Measurements from ENCODE around the gene PLCD3. TPM values are rescaled to one million over a fixed set of nuclear protein-coding genes. Genes with fewer than 3 reads are reported as not detected.
"Not testable (repeated sequence)": the region's sequence is repeated elsewhere in the genome, so short reads cannot be mapped to it uniquely, and the experiment has no call there.

The PLCD3 gene
- total and polyA plus RNA-seq, 2 donors: 0.66 to 9.1 TPM

- H3K27ac ChIP-seq (ENCODE audit: low read depth in 1 of 2, low read length in 1 of 2): no peak overlapping the region
- peaks cover 10 to 16% of the 10 kb centered on the region in 2 donors for H3K4me1 ChIP-seq (ENCODE audit: control insufficient read depth in 2 of 2, insufficient read depth in 2 of 2, low read length in 2 of 2)
- 94% methylated on average over 10 of the region's 10 CpGs for WGBS
- H3K27me3 ChIP-seq (ENCODE audit: control insufficient read depth in 2 of 2, insufficient read depth in 1 of 2, low read length in 1 of 2): peaks cover 8 to 32% of the 10 kb centered on the region in 2 donors
- DNase-seq (ENCODE audit: low read depth in 6 of 9, low spot score in 9 of 9): no peak
- H3K4me3 ChIP-seq (ENCODE audit: low read length in 2 of 2): no peak overlapping the region
- no peaks in the 10 kb centered on the region for H3K36me3 ChIP-seq (ENCODE audit: control insufficient read depth in 2 of 2, insufficient read depth in 2 of 2, low read length in 1 of 2)
- peaks cover 0 to 5% of the 10 kb centered on the region in 2 donors for H3K9me3 ChIP-seq (ENCODE audit: control insufficient read depth in 2 of 2, insufficient read depth in 1 of 2, low read length in 1 of 2)
Measured at GRCh38 chr17:45129426-45129939, 2.8 kb downstream of the PLCD3 start.

GRCh38 chr17:45128989-45129388, 3.3 kb downstream of the PLCD3 start:
- H3K36me3 ChIP-seq (ENCODE audit: control insufficient read depth in 2 of 2, insufficient read depth in 2 of 2, low read length in 1 of 2): no peaks in the 10 kb centered on the region
- H3K9me3 ChIP-seq (ENCODE audit: control insufficient read depth in 2 of 2, insufficient read depth in 1 of 2, low read length in 1 of 2): peaks cover 0 to 5% of the 10 kb centered on the region in 2 donors
- H3K4me3 ChIP-seq (ENCODE audit: low read length in 2 of 2): no peak overlapping the region
- H3K27ac ChIP-seq (ENCODE audit: low read depth in 1 of 2, low read length in 1 of 2): no peak overlapping the region
- WGBS: over 99% methylated on average over 2 of the region's 2 CpGs
- peaks cover 8 to 32% of the 10 kb centered on the region in 2 donors for H3K27me3 ChIP-seq (ENCODE audit: control insufficient read depth in 2 of 2, insufficient read depth in 1 of 2, low read length in 1 of 2)
- H3K4me1 ChIP-seq (ENCODE audit: control insufficient read depth in 2 of 2, insufficient read depth in 2 of 2, low read length in 2 of 2): peaks cover 10 to 16% of the 10 kb centered on the region in 2 donors
- no peak for DNase-seq (ENCODE audit: low read depth in 6 of 9, low spot score in 9 of 9)

GRCh38 chr17:45128331-45128730, 4.0 kb downstream of the PLCD3 start:
- no peak overlapping the region for H3K4me3 ChIP-seq (ENCODE audit: low read length in 2 of 2)
- H3K9me3 ChIP-seq (ENCODE audit: control insufficient read depth in 2 of 2, insufficient read depth in 1 of 2, low read length in 1 of 2): peaks cover 0 to 5% of the 10 kb centered on the region in 2 donors
- WGBS: 90% methylated on average over 5 of the region's 5 CpGs
- no peak overlapping the region for H3K27ac ChIP-seq (ENCODE audit: low read depth in 1 of 2, low read length in 1 of 2)
- DNase-seq (ENCODE audit: low read depth in 6 of 9, low spot score in 9 of 9): no peak
- H3K27me3 ChIP-seq (ENCODE audit: control insufficient read depth in 2 of 2, insufficient read depth in 1 of 2, low read length in 1 of 2): peaks cover 8 to 35% of the 10 kb centered on the region in 2 donors
- H3K4me1 ChIP-seq (ENCODE audit: control insufficient read depth in 2 of 2, insufficient read depth in 2 of 2, low read length in 2 of 2): peaks cover 10 to 15% of the 10 kb centered on the region in 2 donors
- H3K36me3 ChIP-seq (ENCODE audit: control insufficient read depth in 2 of 2, insufficient read depth in 2 of 2, low read length in 1 of 2): no peaks in the 10 kb centered on the region

GRCh38 chr17:45127548-45128300, 4.6 kb downstream of the PLCD3 start:
- no peak for DNase-seq (ENCODE audit: low read depth in 6 of 9, low spot score in 9 of 9)
- H3K4me1 ChIP-seq (ENCODE audit: control insufficient read depth in 2 of 2, insufficient read depth in 2 of 2, low read length in 2 of 2): peaks cover 6 to 9% of the 10 kb centered on the region in 2 donors
- H3K9me3 ChIP-seq (ENCODE audit: control insufficient read depth in 2 of 2, insufficient read depth in 1 of 2, low read length in 1 of 2): peaks cover 0 to 3% of the 10 kb centered on the region in 2 donors
- H3K27ac ChIP-seq (ENCODE audit: low read depth in 1 of 2, low read length in 1 of 2): no peak overlapping the region
- H3K4me3 ChIP-seq (ENCODE audit: low read length in 2 of 2): no peak overlapping the region
- no peaks in the 10 kb centered on the region for H3K36me3 ChIP-seq (ENCODE audit: control insufficient read depth in 2 of 2, insufficient read depth in 2 of 2, low read length in 1 of 2)
- 89% methylated on average over 20 of the region's 20 CpGs for WGBS
- H3K27me3 ChIP-seq (ENCODE audit: control insufficient read depth in 2 of 2, insufficient read depth in 1 of 2, low read length in 1 of 2): peaks cover 8 to 31% of the 10 kb centered on the region in 2 donors

DNA sequence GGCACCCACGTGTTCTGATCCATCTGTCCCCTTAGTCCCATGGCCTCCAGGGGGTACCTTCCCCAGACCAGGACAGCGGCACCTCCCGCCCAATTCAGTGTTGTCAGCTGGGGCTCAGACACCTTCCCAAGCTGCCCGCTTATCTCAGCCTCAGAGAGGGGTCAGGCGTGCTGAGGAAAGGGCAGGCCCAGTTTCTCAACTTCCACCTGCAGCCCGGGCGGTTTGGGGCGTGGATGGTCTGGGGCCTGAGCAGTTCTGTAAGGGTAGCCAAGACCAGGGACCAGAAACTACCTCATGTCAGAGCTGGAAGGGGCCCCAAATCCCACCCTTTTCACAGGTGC, 5.1 kb downstream of the PLCD3 start:
- WGBS: 96% methylated on average over 8 of the region's 8 CpGs
- no peak for DNase-seq (ENCODE audit: low read depth in 6 of 9, low spot score in 9 of 9)
- peaks cover 6 to 8% of the 10 kb centered on the region in 2 donors for H3K4me1 ChIP-seq (ENCODE audit: control insufficient read depth in 2 of 2, insufficient read depth in 2 of 2, low read length in 2 of 2)
- no peak overlapping the region for H3K27ac ChIP-seq (ENCODE audit: low read depth in 1 of 2, low read length in 1 of 2)
- peaks cover 8 to 36% of the 10 kb centered on the region in 2 donors for H3K27me3 ChIP-seq (ENCODE audit: control insufficient read depth in 2 of 2, insufficient read depth in 1 of 2, low read length in 1 of 2)
- H3K4me3 ChIP-seq (ENCODE audit: low read length in 2 of 2): no peak overlapping the region
- no peaks in the 10 kb centered on the region for H3K36me3 ChIP-seq (ENCODE audit: control insufficient read depth in 2 of 2, insufficient read depth in 2 of 2, low read length in 1 of 2)
- H3K9me3 ChIP-seq (ENCODE audit: control insufficient read depth in 2 of 2, insufficient read depth in 1 of 2, low read length in 1 of 2): no peaks in the 10 kb centered on the region

GRCh38 chr17:45125509-45125908, 6.8 kb downstream of the PLCD3 start:
- no peaks in the 10 kb centered on the region for H3K9me3 ChIP-seq (ENCODE audit: control insufficient read depth in 2 of 2, insufficient read depth in 1 of 2, low read length in 1 of 2)
- no peak overlapping the region for H3K27ac ChIP-seq (ENCODE audit: low read depth in 1 of 2, low read length in 1 of 2)
- WGBS: 98% methylated on average over 8 of the region's 8 CpGs
- DNase-seq (ENCODE audit: low read depth in 6 of 9, low spot score in 9 of 9): no peak
- H3K4me1 ChIP-seq (ENCODE audit: control insufficient read depth in 2 of 2, insufficient read depth in 2 of 2, low read length in 2 of 2): no peaks in the 10 kb centered on the region
- H3K4me3 ChIP-seq (ENCODE audit: low read length in 2 of 2): no peak overlapping the region
- no peaks in the 10 kb centered on the region for H3K36me3 ChIP-seq (ENCODE audit: control insufficient read depth in 2 of 2, insufficient read depth in 2 of 2, low read length in 1 of 2)
- peaks cover 8 to 37% of the 10 kb centered on the region in 2 donors for H3K27me3 ChIP-seq (ENCODE audit: control insufficient read depth in 2 of 2, insufficient read depth in 1 of 2, low read length in 1 of 2)

- H3K4me3 ChIP-seq (ENCODE audit: low read length in 2 of 2); H3K27ac ChIP-seq (ENCODE audit: low read depth in 1 of 2, low read length in 1 of 2); DNase-seq (ENCODE audit: low read depth in 6 of 9, low spot score in 9 of 9); H3K4me1 ChIP-seq (ENCODE audit: control insufficient read depth in 2 of 2, insufficient read depth in 2 of 2, low read length in 2 of 2); H3K36me3 ChIP-seq (ENCODE audit: control insufficient read depth in 2 of 2, insufficient read depth in 2 of 2, low read length in 1 of 2); H3K9me3 ChIP-seq (ENCODE audit: control insufficient read depth in 2 of 2, insufficient read depth in 1 of 2, low read length in 1 of 2): not testable (repeated sequence)
- H3K27me3 ChIP-seq (ENCODE audit: control insufficient read depth in 2 of 2, insufficient read depth in 1 of 2, low read length in 1 of 2): peaks cover 8 to 37% of the 10 kb centered on the region in 2 donors
- WGBS: 93% methylated on average over 5 of the region's 5 CpGs
Measured at GRCh38 chr17:45124797-45125122, 7.6 kb downstream of the PLCD3 start.

- Histone ChIP-seq H3K4me3 (ENCODE audit: low read length in 2 of 2) (no peak overlapping the region), H3K9me3 (ENCODE audit: control insufficient read depth in 2 of 2, insufficient read depth in 1 of 2, low read length in 1 of 2) (no peaks in the 10 kb centered on the region), H3K4me1 (ENCODE audit: control insufficient read depth in 2 of 2, insufficient read depth in 2 of 2, low read length in 2 of 2) (no peaks in the 10 kb centered on the region), H3K27ac (ENCODE audit: low read depth in 1 of 2, low read length in 1 of 2) (peak overlapping the region in 1 of 2 donors; percentile 10), H3K36me3 (ENCODE audit: control insufficient read depth in 2 of 2, insufficient read depth in 2 of 2, low read length in 1 of 2) (no peaks in the 10 kb centered on the region), H3K27me3 (ENCODE audit: control insufficient read depth in 2 of 2, insufficient read depth in 1 of 2, low read length in 1 of 2) (peaks cover 8 to 41% of the 10 kb centered on the region in 2 donors)
- WGBS: 89% methylated on average over 15 of the region's 15 CpGs
- no peak for DNase-seq (ENCODE audit: low read depth in 6 of 9, low spot score in 9 of 9)
Measured at GRCh38 chr17:45123930-45124796, 8.2 kb downstream of the PLCD3 start.
